ENCODE results near the gene TNS1. TPM values are rescaled to one million over a fixed set of nuclear protein-coding genes. Genes with fewer than 3 reads are reported as not detected.

TNS1 gene
- total RNA-seq, 1 donor from 2014 or later: 219 TPM

DNA sequence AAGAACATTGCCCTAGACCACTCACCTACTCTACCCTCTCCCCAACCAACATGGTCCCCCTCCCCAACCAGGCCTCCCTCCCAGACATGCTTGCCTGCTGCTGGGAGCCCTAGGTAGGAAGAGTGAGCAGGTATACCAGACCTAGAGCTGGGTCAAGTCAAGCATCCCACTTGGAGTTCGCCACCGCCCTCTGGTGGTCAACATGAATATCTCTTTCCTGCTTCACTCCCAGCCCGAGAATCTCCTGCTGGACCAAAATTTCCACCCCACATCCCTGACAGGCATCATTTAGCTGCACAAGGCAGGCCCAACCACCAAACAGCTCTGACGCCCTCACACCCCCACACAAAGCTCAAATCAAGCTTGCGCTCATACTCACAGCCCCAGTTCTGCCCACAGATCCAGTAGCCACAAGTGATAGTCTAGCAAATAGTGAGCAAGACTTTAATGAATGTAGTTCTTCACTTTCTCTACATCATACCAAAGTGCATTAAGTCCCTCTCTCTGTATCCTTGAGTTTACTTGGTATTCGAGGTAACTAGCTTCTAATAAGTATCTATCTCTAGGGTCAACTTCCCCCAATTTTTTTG, 116.0 kb downstream of the TNS1 start:
- peak; percentile 47 for DNase-seq (ENCODE audit: low read depth)
- Histone ChIP-seq H3K36me3 (ENCODE audit: insufficient read depth, low read length) (peaks cover 63% of the 10 kb centered on the region), H4K20me1 (ENCODE audit: insufficient read depth, low read length) (peaks cover 84% of the 10 kb centered on the region), H3K4me1 (ENCODE audit: insufficient read depth, low read length) (peaks cover 13% of the 10 kb centered on the region), H3K79me2 (ENCODE audit: insufficient read depth, low read length) (peaks cover 4% of the 10 kb centered on the region), H2AFZ (ENCODE audit: low read depth, low read length) (no peak overlapping the region), H3K27ac (ENCODE audit: low read depth, low read length) (no peak overlapping the region), H3K4me2 (ENCODE audit: low read length) (no peak overlapping the region), H3K9ac (ENCODE audit: low read length) (no peak overlapping the region), H3K27me3 (ENCODE audit: insufficient read depth, low read length) (no peaks in the 10 kb centered on the region), H3K9me3 (ENCODE audit: insufficient read depth, low read depth, low read length) (no peaks in the 10 kb centered on the region), H3K4me3 (ENCODE audit: insufficient read depth, low read depth, low read length) (no peak overlapping the region)
- Mint-ChIP-seq H3K27ac (ENCODE audit: unreplicated experiment) (no peak overlapping the region), H3K36me3 (ENCODE audit: low read depth, unreplicated experiment) (peaks cover 81% of the 10 kb centered on the region), H3K4me1 (ENCODE audit: low read depth, unreplicated experiment) (peaks cover 5% of the 10 kb centered on the region), H3K9me3 (ENCODE audit: unreplicated experiment) (peaks cover 2% of the 10 kb centered on the region), H3K4me3 (ENCODE audit: unreplicated experiment) (no peak overlapping the region), H3K27me3 (ENCODE audit: low read depth, unreplicated experiment) (no peaks in the 10 kb centered on the region)
- FAIRE-seq: no peak
- no peak for TF ChIP-seq EZH2 (IDR thresholded peaks at IDR 0.05; ENCODE audit: insufficient read depth, low read length)
- TF ChIP-seq, protein P1, sequence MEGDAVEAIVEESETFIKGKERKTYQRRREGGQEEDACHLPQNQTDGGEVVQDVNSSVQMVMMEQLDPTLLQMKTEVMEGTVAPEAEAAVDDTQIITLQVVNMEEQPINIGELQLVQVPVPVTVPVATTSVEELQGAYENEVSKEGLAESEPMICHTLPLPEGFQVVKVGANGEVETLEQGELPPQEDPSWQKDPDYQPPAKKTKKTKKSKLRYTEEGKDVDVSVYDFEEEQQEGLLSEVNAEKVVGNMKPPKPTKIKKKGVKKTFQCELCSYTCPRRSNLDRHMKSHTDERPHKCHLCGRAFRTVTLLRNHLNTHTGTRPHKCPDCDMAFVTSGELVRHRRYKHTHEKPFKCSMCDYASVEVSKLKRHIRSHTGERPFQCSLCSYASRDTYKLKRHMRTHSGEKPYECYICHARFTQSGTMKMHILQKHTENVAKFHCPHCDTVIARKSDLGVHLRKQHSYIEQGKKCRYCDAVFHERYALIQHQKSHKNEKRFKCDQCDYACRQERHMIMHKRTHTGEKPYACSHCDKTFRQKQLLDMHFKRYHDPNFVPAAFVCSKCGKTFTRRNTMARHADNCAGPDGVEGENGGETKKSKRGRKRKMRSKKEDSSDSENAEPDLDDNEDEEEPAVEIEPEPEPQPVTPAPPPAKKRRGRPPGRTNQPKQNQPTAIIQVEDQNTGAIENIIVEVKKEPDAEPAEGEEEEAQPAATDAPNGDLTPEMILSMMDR (IDR thresholded peaks at IDR 0.05; ENCODE audit: insufficient read depth, low read depth, low read length): peak; percentile 69

DNA sequence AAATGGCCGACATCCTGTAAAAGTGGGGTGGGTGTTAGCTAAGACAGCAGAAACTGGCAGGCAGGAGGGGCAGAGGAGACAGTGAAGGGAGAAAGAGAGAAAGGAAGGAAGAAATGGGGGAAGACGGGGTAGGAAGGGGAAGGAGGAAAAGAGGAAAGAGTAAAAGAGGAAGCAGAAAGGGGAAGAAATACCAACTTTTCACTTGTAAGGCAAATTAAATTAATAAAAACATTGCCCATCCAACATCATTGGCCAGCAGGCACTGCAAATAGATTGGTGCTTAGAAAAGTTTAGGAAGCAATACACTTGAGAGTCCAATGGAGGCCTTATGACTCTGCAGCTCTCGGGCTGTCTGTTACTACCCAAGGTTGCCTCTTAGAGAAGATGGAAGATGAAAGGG, 116.7 kb downstream of the TNS1 start:
- peaks cover 2% of the 10 kb centered on the region for H3K9me3 Mint-ChIP-seq (ENCODE audit: unreplicated experiment)
- no peak overlapping the region for H3K27ac ChIP-seq (ENCODE audit: low read depth, low read length)
- DNase-seq (ENCODE audit: low read depth) (no peak), FAIRE-seq (no peak)
- H3K27ac Mint-ChIP-seq (ENCODE audit: unreplicated experiment): no peak overlapping the region
- no peak overlapping the region for H3K4me2 ChIP-seq (ENCODE audit: low read length)
- H3K79me2 ChIP-seq (ENCODE audit: insufficient read depth, low read length): peaks cover 4% of the 10 kb centered on the region
- H3K9ac ChIP-seq (ENCODE audit: low read length): no peak overlapping the region
- H3K9me3 ChIP-seq (ENCODE audit: insufficient read depth, low read depth, low read length): no peaks in the 10 kb centered on the region
- H3K36me3 Mint-ChIP-seq (ENCODE audit: low read depth, unreplicated experiment): peaks cover 77% of the 10 kb centered on the region
- H4K20me1 ChIP-seq (ENCODE audit: insufficient read depth, low read length): peaks cover 81% of the 10 kb centered on the region
- peaks cover 13% of the 10 kb centered on the region for H3K4me1 ChIP-seq (ENCODE audit: insufficient read depth, low read length)
- no peak overlapping the region for H3K4me3 ChIP-seq (ENCODE audit: insufficient read depth, low read depth, low read length)
- peaks cover 5% of the 10 kb centered on the region for H3K4me1 Mint-ChIP-seq (ENCODE audit: low read depth, unreplicated experiment)
- no peak overlapping the region for H2AFZ ChIP-seq (ENCODE audit: low read depth, low read length)
- H3K4me3 Mint-ChIP-seq (ENCODE audit: unreplicated experiment): no peak overlapping the region
- TF ChIP-seq EZH2 (IDR thresholded peaks at IDR 0.05; ENCODE audit: insufficient read depth, low read length): no peak
- TF ChIP-seq, protein P1 (IDR thresholded peaks at IDR 0.05; ENCODE audit: insufficient read depth, low read depth, low read length): no peak
- H3K27me3 Mint-ChIP-seq (ENCODE audit: low read depth, unreplicated experiment): no peaks in the 10 kb centered on the region
- H3K36me3 ChIP-seq (ENCODE audit: insufficient read depth, low read length): peaks cover 66% of the 10 kb centered on the region
- H3K27me3 ChIP-seq (ENCODE audit: insufficient read depth, low read length): no peaks in the 10 kb centered on the region

DNA sequence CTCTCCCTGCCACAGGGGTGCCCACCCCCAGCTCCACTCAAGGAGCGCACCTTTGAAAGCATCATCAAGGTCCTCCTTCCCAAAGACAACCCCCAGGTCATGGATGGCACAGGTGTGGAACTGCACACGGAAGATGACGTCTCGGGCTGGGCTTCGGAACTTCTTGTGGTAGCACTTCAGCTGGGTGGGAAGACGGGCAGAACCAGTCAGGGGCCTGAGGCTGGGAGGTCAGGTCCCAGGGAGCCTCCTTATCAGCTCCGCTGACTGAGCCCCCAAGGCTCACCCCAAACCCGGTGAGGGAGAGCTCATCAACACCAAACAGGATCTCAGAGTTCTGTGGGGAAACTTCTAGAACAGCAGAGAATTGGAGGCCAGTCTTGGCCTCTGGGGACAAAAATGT, 117.8 kb downstream of the TNS1 start:
- Mint-ChIP-seq H3K27ac (ENCODE audit: unreplicated experiment) (no peak overlapping the region), H3K4me3 (ENCODE audit: unreplicated experiment) (no peak overlapping the region), H3K27me3 (ENCODE audit: low read depth, unreplicated experiment) (no peaks in the 10 kb centered on the region), H3K36me3 (ENCODE audit: low read depth, unreplicated experiment) (peaks cover 77% of the 10 kb centered on the region), H3K4me1 (ENCODE audit: low read depth, unreplicated experiment) (peaks cover 1% of the 10 kb centered on the region), H3K9me3 (ENCODE audit: unreplicated experiment) (peaks cover 2% of the 10 kb centered on the region)
- H3K27ac ChIP-seq (ENCODE audit: low read depth, low read length): no peak overlapping the region
- peaks cover 81% of the 10 kb centered on the region for H4K20me1 ChIP-seq (ENCODE audit: insufficient read depth, low read length)
- H2AFZ ChIP-seq (ENCODE audit: low read depth, low read length): no peak overlapping the region
- no peak overlapping the region for H3K4me3 ChIP-seq (ENCODE audit: insufficient read depth, low read depth, low read length)
- no peaks in the 10 kb centered on the region for H3K27me3 ChIP-seq (ENCODE audit: insufficient read depth, low read length)
- H3K4me1 ChIP-seq (ENCODE audit: insufficient read depth, low read length): peaks cover 3% of the 10 kb centered on the region
- H3K9ac ChIP-seq (ENCODE audit: low read length): no peak overlapping the region
- H3K36me3 ChIP-seq (ENCODE audit: insufficient read depth, low read length): peaks cover 74% of the 10 kb centered on the region
- no peak for TF ChIP-seq EZH2 (IDR thresholded peaks at IDR 0.05; ENCODE audit: insufficient read depth, low read length)
- TF ChIP-seq, protein P1 (IDR thresholded peaks at IDR 0.05; ENCODE audit: insufficient read depth, low read depth, low read length): no peak
- H3K79me2 ChIP-seq (ENCODE audit: insufficient read depth, low read length): peaks cover 6% of the 10 kb centered on the region
- DNase-seq (ENCODE audit: low read depth) (no peak), FAIRE-seq (no peak)
- H3K9me3 ChIP-seq (ENCODE audit: insufficient read depth, low read depth, low read length): no peaks in the 10 kb centered on the region
- no peak overlapping the region for H3K4me2 ChIP-seq (ENCODE audit: low read length)
